PFSK-1 (cell line): ENCODE results near the gene NDUFV1.

ENCODE experiments used
- POLR2AphosphoS5 ChIP-seq: IDR thresholded peaks from 2 replicates; pipeline ENCODE4 v1.6.1; 2012; ENCODE audit warnings: low read depth, mild to moderate bottlenecking, control low read depth, low read length, moderate library complexity
- TAF1 ChIP-seq: IDR thresholded peaks from 2 replicates; pipeline ENCODE4 v1.6.1; 2012; ENCODE audit warnings: low read length, control low read depth, borderline replicate concordance; ENCODE audit not compliant: insufficient read depth

DNA sequence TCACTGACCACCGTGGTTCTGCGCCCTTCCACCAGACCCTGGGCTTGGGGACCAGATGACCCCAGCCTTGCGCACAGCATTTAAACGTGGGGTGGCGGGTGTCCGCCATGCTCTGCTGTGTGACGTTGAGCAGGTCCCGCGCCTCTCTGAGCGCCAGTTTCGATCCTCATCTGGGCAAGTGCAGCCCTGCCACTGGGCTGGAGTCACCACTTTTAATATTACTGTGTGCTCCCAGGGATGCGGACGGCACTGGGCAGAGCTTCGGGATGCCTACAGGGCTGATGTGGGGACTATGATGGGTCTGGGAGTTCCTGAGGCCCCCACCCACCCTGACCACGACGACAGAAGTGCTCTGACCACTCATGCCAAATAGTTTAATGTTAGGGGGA is 24.2 kb downstream of the NDUFV1 start:
- TF ChIP-seq POLR2AphosphoS5 (no peak), TAF1 (peak; percentile 25; the same call in 1 of the 2 replicates)
